H1 (cell line): ENCODE data around the gene DYNLT1. TPM values are rescaled to one million over a fixed set of nuclear protein-coding genes. Genes with fewer than 3 reads are reported as not detected.

Experiments used
- CTCF ChIA-PET: fragments of 300-600 bp; sonication (Branson Sonifier 250); formaldehyde crosslinking; loops from one replicate; lab custom pipeline; 2021; ENCODE audit not compliant: partially characterized antibody; lab: Charles Lee
- POLR2A ChIA-PET: fragments of 300-600 bp; sonication (Branson Sonifier 250); formaldehyde crosslinking; loops from one replicate; lab custom pipeline; 2021; ENCODE audit warnings: inconsistent platforms; ENCODE audit not compliant: partially characterized antibody; lab: Charles Lee
- DNase-seq, 2 experiments: peaks; one replicate each; pipeline versions ENCODE4 v3.0.0 to v3.0.0-alpha.2; 2010 to 2022; ENCODE audit warnings: low spot score in 2 of 2, low read depth in 1 of 2, mixed read lengths in 1 of 2
- FAIRE-seq: peaks from 2 replicates; lab custom pipeline; 2011; peaks lifted over from hg19 to GRCh38; lab: Jason Lieb, UNC
- H2AFZ ChIP-seq: 2 replicates; pipeline ENCODE4 v1.8.1; 2012; ENCODE audit warnings: low read length, inconsistent platforms
- H2AK5ac ChIP-seq: 2 replicates; pipeline ENCODE4 v1.6.1; 2013; ENCODE audit warnings: low read depth, low read length
- H2BK120ac ChIP-seq: replicated peaks from 2 replicates; pipeline ENCODE3; 2013; ENCODE audit warnings: low read depth, low read length, inconsistent platforms
- H2BK12ac ChIP-seq: 2 replicates; pipeline ENCODE4 v1.6.1; 2013; ENCODE audit warnings: low read depth, low read length
- H2BK15ac ChIP-seq: 2 replicates; pipeline ENCODE4 v1.6.1; 2013; ENCODE audit warnings: low read length
- H2BK20ac ChIP-seq: 2 replicates; pipeline ENCODE4 v1.6.1; 2013; ENCODE audit warnings: low read length
- H2BK5ac ChIP-seq: 2 replicates; pipeline ENCODE4 v1.6.1; 2013; ENCODE audit warnings: low read depth, low read length
- H3K14ac ChIP-seq: 2 replicates; pipeline ENCODE4 v1.6.1; 2013; ENCODE audit warnings: inconsistent platforms; ENCODE audit not compliant: insufficient read length
- H3K18ac ChIP-seq: 2 replicates; pipeline ENCODE4 v1.6.1; 2013; ENCODE audit warnings: low read length; ENCODE audit errors: extremely low read depth
- H3K23ac ChIP-seq: 2 replicates; pipeline ENCODE4 v1.6.1; 2013; ENCODE audit warnings: inconsistent platforms; ENCODE audit not compliant: insufficient read length
- H3K23me2 ChIP-seq: 2 replicates; pipeline ENCODE4 v1.6.1; 2013; ENCODE audit warnings: low read depth, low read length
- H3K27ac ChIP-seq: 2 replicates; pipeline ENCODE4 v1.6.1; 2011; ENCODE audit warnings: low read depth, low read length, inconsistent platforms
- H3K27me3 ChIP-seq, 4 experiments: replicated peaks in 1 of 4; 1 replicate in 1 of 4; 2 replicates in 3 of 4; pipeline versions ENCODE4 v1.6.1 to v1.8.1; 2011 to 2013; ENCODE audit warnings: low read length in 3 of 4, mild to moderate bottlenecking in 3 of 4, inconsistent platforms in 2 of 4, mixed read lengths in 2 of 4, moderate library complexity in 1 of 4; ENCODE audit not compliant: control insufficient read depth in 3 of 4, insufficient read depth in 3 of 4; ENCODE audit errors: extremely low read depth in 1 of 4
- H3K36me3 ChIP-seq, 4 experiments: 2 replicates each; pipeline versions ENCODE4 v1.6.1 to v1.8.1; 2011 to 2013; ENCODE audit warnings: mild to moderate bottlenecking in 4 of 4, low read length in 3 of 4, moderate library complexity in 2 of 4, control low read depth in 1 of 4, inconsistent platforms in 1 of 4; ENCODE audit not compliant: insufficient read depth in 4 of 4, control insufficient read depth in 2 of 4
- H3K4ac ChIP-seq: replicated peaks from 2 replicates; pipeline ENCODE3; 2013; ENCODE audit warnings: low read length, low read depth, mixed read lengths, inconsistent platforms; ENCODE audit not compliant: insufficient read length
- H3K4me1 ChIP-seq, 4 experiments: replicated peaks in 1 of 4; 1 replicate in 1 of 4; 2 replicates in 3 of 4; pipeline versions ENCODE4 v1.6.1 to v1.8.1; 2011 to 2013; ENCODE audit warnings: low read length in 3 of 4, inconsistent platforms in 2 of 4, mixed read lengths in 1 of 4; ENCODE audit not compliant: insufficient read depth in 4 of 4, control insufficient read depth in 3 of 4
- H3K4me2 ChIP-seq, 2 experiments: 2 replicates each; pipeline versions ENCODE4 v1.6.1 to v1.8.1; 2011 to 2013; ENCODE audit warnings: low read depth in 2 of 2, low read length in 2 of 2, control low read depth in 1 of 2, inconsistent platforms in 1 of 2, mild to moderate bottlenecking in 1 of 2; ENCODE audit not compliant: insufficient read depth in 1 of 2
- H3K4me3 ChIP-seq, 4 experiments: fragments of 200-600, 300-600 bp in 1 of 4; sonication (generic), shearing (Covaris generic), sonication (Bioruptor Twin) in 1 of 4; 2 replicates each; pipeline versions ENCODE4 v1.5.1 to v1.8.1; 2011 to 2016; ENCODE audit warnings: low read length in 4 of 4, low read depth in 3 of 4, control low read depth in 2 of 4, inconsistent platforms in 2 of 4, mild to moderate bottlenecking in 2 of 4, mixed read lengths in 1 of 4, moderate library complexity in 1 of 4; ENCODE audit not compliant: insufficient read depth in 2 of 4; ENCODE audit errors: extremely low read depth in 1 of 4
- H3K56ac ChIP-seq: replicated peaks from 2 replicates; pipeline ENCODE3; 2013; ENCODE audit warnings: low read depth, mild to moderate bottlenecking, mixed read lengths, low read length, inconsistent platforms; ENCODE audit not compliant: insufficient read length
- H3K79me1 ChIP-seq: 2 replicates; pipeline ENCODE4 v1.6.1; 2013; ENCODE audit warnings: low read depth, low read length, control low read depth
- H3K79me2 ChIP-seq, 2 experiments: 2 replicates each; pipeline versions ENCODE4 v1.6.1 to v1.8.1; 2012 to 2013; ENCODE audit warnings: low read length in 2 of 2, mild to moderate bottlenecking in 2 of 2, inconsistent platforms in 1 of 2; ENCODE audit not compliant: insufficient read depth in 2 of 2, control insufficient read depth in 1 of 2
- H3K9ac ChIP-seq, 4 experiments: replicated peaks in 1 of 4; 1 replicate in 1 of 4; 2 replicates in 3 of 4; pipeline versions ENCODE4 v1.6.1 to v1.8.1; 2011 to 2013; ENCODE audit warnings: low read depth in 3 of 4, low read length in 3 of 4, control low read depth in 2 of 4, mild to moderate bottlenecking in 2 of 4, moderate library complexity in 2 of 4, inconsistent platforms in 1 of 4; ENCODE audit errors: extremely low read depth in 1 of 4
- H3K9me3 ChIP-seq, 2 experiments: 2 replicates each; pipeline versions ENCODE4 v1.6.1 to v1.8.1; 2012 to 2013; ENCODE audit warnings: mild to moderate bottlenecking in 2 of 2, moderate library complexity in 2 of 2, control low read depth in 1 of 2, inconsistent platforms in 1 of 2, low read depth in 1 of 2, low read length in 1 of 2, mixed read lengths in 1 of 2; ENCODE audit not compliant: insufficient read depth in 2 of 2
- H4K20me1 ChIP-seq, 2 experiments: replicated peaks in 1 of 2; 2 replicates each; pipeline versions ENCODE3 to v1.8.1; 2011 to 2013; ENCODE audit warnings: inconsistent platforms in 2 of 2, low read length in 2 of 2, mild to moderate bottlenecking in 1 of 2; ENCODE audit not compliant: insufficient read depth in 2 of 2, control insufficient read depth in 1 of 2
- H4K5ac ChIP-seq: 2 replicates; pipeline ENCODE4 v1.6.1; 2013; ENCODE audit warnings: low read length, low read depth, mixed read lengths, inconsistent platforms; ENCODE audit not compliant: insufficient read length
- H4K8ac ChIP-seq: 2 replicates; pipeline ENCODE4 v1.8.0; 2013; ENCODE audit warnings: mild to moderate bottlenecking, moderate library complexity, low read length, inconsistent platforms; ENCODE audit not compliant: insufficient read depth; ENCODE audit errors: extremely low read depth
- H4K91ac ChIP-seq: replicated peaks from 2 replicates; pipeline ENCODE3; 2013; ENCODE audit warnings: low read length, mixed read lengths, inconsistent platforms; ENCODE audit not compliant: insufficient read length
- ASH2L ChIP-seq: fragments of 200-600, 300-600 bp; sonication (generic); IDR thresholded peaks from one replicate; pipeline ENCODE4 v1.7.1; 2017; ENCODE audit warnings: low read length
- SP4 ChIP-seq: IDR thresholded peaks from 2 replicates; pipeline ENCODE4 v1.6.1; 2012; ENCODE audit warnings: low read length, inconsistent platforms
- YY1 ChIP-seq: IDR thresholded peaks from 2 replicates; pipeline ENCODE4 v1.6.1; 2011; ENCODE audit warnings: low read depth, mild to moderate bottlenecking, low read length
- WGBS, 2 experiments: shearing (Covaris generic) in 1 of 2; methylation state at CpG; one replicate each; pipeline versions ENCODE4 v1.1.6 to v1.1.7; 2013 to 2015; ENCODE audit warnings: low lambda C conversion rate in 2 of 2, mixed read lengths in 2 of 2, inconsistent platforms in 1 of 2, low coverage in 1 of 2, missing lambda C conversion rate in 1 of 2; ENCODE audit not compliant: insufficient replicate concordance in 2 of 2, insufficient coverage in 1 of 2, insufficient read length in 1 of 2; ENCODE audit errors: extremely low coverage in 1 of 2, missing lambda C conversion rate in 1 of 2; 5-methylcytosine and 5-hydroxymethylcytosine counted together
- polyA plus RNA-seq, 7 experiments: library from polyadenylated mRNA; depleted of rRNA in 3 of 7; stranded (reverse) in 5 of 7; unstranded in 2 of 7; fragments of >200 nt in 5 of 7; fragments of 200-250 nt in 2 of 7; gene quantifications; 1 replicate in 5 of 7; 2 replicates in 1 of 7; 4 replicates in 1 of 7; pipeline versions ENCODE4 v1.2.1 to v1.2.3, GENCODE V29; 2011 to 2013; ENCODE audit warnings: missing spikeins in 2 of 7, mixed read lengths in 2 of 7
- total RNA-seq: library from RNA; stranded (reverse); fragmentation: NEBNext Ultra II Directional; extraction: Animal tissue kit (Norgen Biotek cat#: 25700); gene quantifications from 2 replicates; pipeline ENCODE4 v1.2.1, GENCODE V29; 2021

DYNLT1 gene
- total and polyA plus RNA-seq, 2 of the 8 experiments (the other 6 are each of a cell fraction or from before 2014, with no cell fraction given), result 119 to 245 TPM

DNA sequence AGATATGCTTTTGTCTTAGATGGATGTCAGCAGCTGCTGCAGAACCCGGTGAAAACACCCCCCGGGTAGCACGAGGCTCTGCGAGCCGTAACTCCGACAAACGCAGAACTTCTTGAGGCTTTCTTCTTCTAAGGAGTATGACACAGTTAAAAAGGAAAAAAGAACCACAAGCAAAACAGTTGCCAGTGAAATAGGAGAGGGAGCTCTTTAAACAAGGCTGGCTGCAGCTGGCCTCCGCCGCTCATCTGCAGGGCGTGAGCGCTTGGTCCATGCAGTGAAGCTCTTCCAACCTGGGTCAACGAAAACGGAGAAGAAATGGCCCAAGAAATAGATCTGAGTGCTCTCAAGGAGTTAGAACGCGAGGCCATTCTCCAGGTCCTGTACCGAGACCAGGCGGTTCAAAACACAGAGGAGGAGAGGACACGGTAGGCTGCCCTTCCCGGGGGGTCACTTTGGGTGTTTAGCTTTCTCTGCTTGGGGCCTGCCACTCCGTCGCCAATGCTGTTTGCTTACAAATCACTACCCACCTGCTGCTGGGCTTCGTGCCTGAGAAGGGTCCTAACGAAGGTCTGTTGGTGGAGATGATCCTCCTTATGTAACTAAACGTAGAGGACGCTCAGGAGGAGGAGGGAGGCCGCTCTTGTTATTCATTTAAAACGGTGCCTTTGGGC is 18.5 kb upstream of the DYNLT1 start:
- no peak overlapping the region for H4K91ac ChIP-seq
- H3K14ac ChIP-seq, result no peak overlapping the region
- H2BK5ac ChIP-seq, result no peak overlapping the region
- H4K20me1 ChIP-seq, result no peaks in the 10 kb centered on the region
- H3K4ac ChIP-seq, result no peak overlapping the region
- POLR2A ChIA-PET, result interaction anchor here (0.8 to 2.1 kb wide), 2 partner anchors 17 to 19 kb away, joined by 3 to 8 read pairs; partner anchors contain the start of gene DYNLT1
- H3K4me1 ChIP-seq, result peaks cover 0 to 8% (median 4%) of the 10 kb centered on the region in 4 experiments; a peak in 4 of 7 replicates
- H3K23ac ChIP-seq, result no peak overlapping the region
- no peak for DNase-seq
- FAIRE-seq, result no peak
- H2BK15ac ChIP-seq, result no peak overlapping the region
- H3K9me3 ChIP-seq, result no peaks in the 10 kb centered on the region
- 0 out of 2 replicates have a peak overlapping the region, but pooled peaks have one; percentile 10 for H2BK12ac ChIP-seq
- WGBS, 2 experiments, result 76% methylated on average over 27 of the region's 27 CpGs; no CpG with 5 or more reads in 1 of the 2 experiments
- H2BK20ac ChIP-seq, result no peak overlapping the region
- H4K5ac ChIP-seq, result no peak overlapping the region
- H3K23me2 ChIP-seq, result no peaks in the 10 kb centered on the region
- H3K79me2 ChIP-seq, result no peaks in the 10 kb centered on the region
- H3K27ac ChIP-seq, result no peak overlapping the region
- H3K9ac ChIP-seq, result no peak overlapping the region
- no peak overlapping the region for H3K56ac ChIP-seq
- H2AFZ ChIP-seq, result peak overlapping the region; percentile 65
- no peaks in the 10 kb centered on the region for H3K79me1 ChIP-seq
- no peak overlapping the region for H3K4me3 ChIP-seq
- H2AK5ac ChIP-seq, result no peak overlapping the region
- no peaks in the 10 kb centered on the region for H3K36me3 ChIP-seq
- H3K4me2 ChIP-seq, result peak overlapping the region; percentile 24 to 25; a peak in 1 of 4 replicates
- no peaks in the 10 kb centered on the region; a peak in 1 of 7 replicates for H3K27me3 ChIP-seq
- H4K8ac ChIP-seq, result no peak overlapping the region
- H2BK120ac ChIP-seq, result no peak overlapping the region
- H3K18ac ChIP-seq, result no peak overlapping the region
- TF ChIP-seq YY1 (no peak), SP4 (no peak), ASH2L (no peak)
- CTCF ChIA-PET, result interaction anchor here (1.3 to 7.3 kb wide), 5 partner anchors 10 to 58 kb away, joined by 4 to 104 read pairs (median 39); partner anchors contain the start of gene SYTL3
